BLaER1 treated with 17β-estradiol and CSF1 and Interleukin-3, amounts not matched to agents 10 nM and 100 nM (cell line): ENCODE measurements around the gene ACKR3.

ENCODE experiments used
- H3K27ac ChIP-seq, 11 experiments: shearing (Covaris generic); formaldehyde crosslinking; 2 replicates each; pipeline ENCODE4 v1.8.1; 2022
- H3K27me3 ChIP-seq, 11 experiments: shearing (Covaris generic); formaldehyde crosslinking; 2 replicates each; pipeline ENCODE4 v1.8.1; 2022
- H3K36me3 ChIP-seq, 11 experiments: shearing (Covaris generic); formaldehyde crosslinking; 2 replicates each; pipeline ENCODE4 v1.8.1; 2022
- H3K4me1 ChIP-seq, 10 experiments: shearing (Covaris generic); formaldehyde crosslinking; 2 replicates each; pipeline ENCODE4 v1.8.1; 2022
- H3K4me2 ChIP-seq, 11 experiments: shearing (Covaris generic); formaldehyde crosslinking; 2 replicates each; pipeline ENCODE4 v1.8.1; 2022
- H3K4me3 ChIP-seq, 10 experiments: shearing (Covaris generic); formaldehyde crosslinking; 2 replicates each; pipeline ENCODE4 v1.8.1; 2022
- H3K9ac ChIP-seq, 11 experiments: shearing (Covaris generic); formaldehyde crosslinking; 2 replicates each; pipeline ENCODE4 v1.8.1; 2022
- H3K9me3 ChIP-seq, 11 experiments: shearing (Covaris generic); formaldehyde crosslinking; replicated peaks in 1 of 11; 2 replicates each; pipeline ENCODE4 v1.8.1; 2022
- H4K20me1 ChIP-seq, 11 experiments: shearing (Covaris generic); formaldehyde crosslinking; 2 replicates each; pipeline ENCODE4 v1.8.1; 2022
- Cebpa-rat ChIP-seq, 11 experiments: shearing (Covaris generic); IDR thresholded peaks; 2 replicates each; pipeline ENCODE4 v1.8.1; 2022

ACKR3 gene

GRCh38 chr2:236551471-236552211 is 18.0 kb upstream of the ACKR3 start:
- H3K9ac ChIP-seq, result no peak overlapping the region
- peaks cover 32 to 88% (median 69%) of the 10 kb centered on the region in 10 experiments for H3K4me1 ChIP-seq
- H3K9me3 ChIP-seq, result peaks cover 6 to 30% (median 21%) of the 10 kb centered on the region in 11 experiments; a peak in 21 of 22 replicates
- no peaks in the 10 kb centered on the region for H3K27me3 ChIP-seq
- peak overlapping the region in 3 of 11 experiments; percentile 20 to 28 (median 27); a peak in 3 of 22 replicates for H3K27ac ChIP-seq
- no peak overlapping the region for H3K4me3 ChIP-seq
- H3K4me2 ChIP-seq, result peak overlapping the region in 10 of 11 experiments; percentile 14 to 55 (median 29); a peak in 12 of 22 replicates
- TF ChIP-seq Cebpa-rat (IDR thresholded peaks at IDR 0.05), result no peak
- H3K36me3 ChIP-seq, result no peaks in the 10 kb centered on the region
- no peaks in the 10 kb centered on the region for H4K20me1 ChIP-seq

- TF ChIP-seq Cebpa-rat (IDR thresholded peaks at IDR 0.05), result no peak
- H3K9ac ChIP-seq, result no peak overlapping the region
- H3K9me3 ChIP-seq, result peaks cover 6 to 30% (median 21%) of the 10 kb centered on the region in 11 experiments; a peak in 21 of 22 replicates
- H3K36me3 ChIP-seq, result no peaks in the 10 kb centered on the region
- no peaks in the 10 kb centered on the region for H3K27me3 ChIP-seq
- peaks cover 26 to 83% (median 64%) of the 10 kb centered on the region in 10 experiments; a peak in 19 of 20 replicates for H3K4me1 ChIP-seq
- H3K4me3 ChIP-seq, result no peak overlapping the region
- H3K4me2 ChIP-seq, result peak overlapping the region in 4 of 11 experiments; percentile 23 to 55 (median 48); a peak in 6 of 22 replicates
- no peak overlapping the region for H3K27ac ChIP-seq
- no peaks in the 10 kb centered on the region for H4K20me1 ChIP-seq
Measured at GRCh38 chr2:236552212-236552542, 17.4 kb upstream of the ACKR3 start.

- Histone ChIP-seq H3K4me2 (peak overlapping the region; percentile 26 to 68 (median 43); a peak in 21 of 22 replicates), H3K27ac (no peak overlapping the region), H3K9me3 (peaks cover 6 to 27% (median 18%) of the 10 kb centered on the region in 11 experiments; a peak in 21 of 22 replicates), H3K27me3 (no peaks in the 10 kb centered on the region), H3K9ac (no peak overlapping the region), H3K36me3 (no peaks in the 10 kb centered on the region), H3K4me3 (no peak overlapping the region), H4K20me1 (no peaks in the 10 kb centered on the region), H3K4me1 (peaks cover 25 to 77% (median 58%) of the 10 kb centered on the region in 10 experiments; a peak in 19 of 20 replicates)
- no peak for TF ChIP-seq Cebpa-rat (IDR thresholded peaks at IDR 0.05)
Measured at GRCh38 chr2:236552581-236553363, 16.9 kb upstream of the ACKR3 start.

GRCh38 chr2:236553522-236553921 is 16.1 kb upstream of the ACKR3 start:
- Histone ChIP-seq H3K4me3 (no peak overlapping the region), H3K9ac (no peak overlapping the region), H3K4me2 (peak overlapping the region in 10 of 11 experiments; percentile 26 to 68 (median 43); a peak in 18 of 22 replicates), H3K9me3 (peaks cover 3 to 21% (median 10%) of the 10 kb centered on the region in 11 experiments; a peak in 19 of 22 replicates), H3K36me3 (no peaks in the 10 kb centered on the region), H3K4me1 (peaks cover 25 to 69% (median 50%) of the 10 kb centered on the region in 10 experiments; a peak in 19 of 20 replicates), H3K27ac (no peak overlapping the region), H3K27me3 (no peaks in the 10 kb centered on the region), H4K20me1 (no peaks in the 10 kb centered on the region)
- no peak for TF ChIP-seq Cebpa-rat (IDR thresholded peaks at IDR 0.05)

GRCh38 chr2:236554629-236555282 is 14.9 kb upstream of the ACKR3 start:
- H3K36me3 ChIP-seq, result no peaks in the 10 kb centered on the region
- peaks cover 25 to 58% (median 46%) of the 10 kb centered on the region in 10 experiments; a peak in 19 of 20 replicates for H3K4me1 ChIP-seq
- H4K20me1 ChIP-seq, result no peaks in the 10 kb centered on the region
- H3K4me2 ChIP-seq, result peak overlapping the region in 9 of 11 experiments; percentile 6 to 65 (median 48); a peak in 16 of 22 replicates
- peaks cover 0 to 11% (median 4%) of the 10 kb centered on the region in 11 experiments; a peak in 9 of 22 replicates for H3K9me3 ChIP-seq
- no peaks in the 10 kb centered on the region for H3K27me3 ChIP-seq
- H3K9ac ChIP-seq, result no peak overlapping the region
- no peak for TF ChIP-seq Cebpa-rat (IDR thresholded peaks at IDR 0.05)
- no peak overlapping the region for H3K27ac ChIP-seq
- no peak overlapping the region for H3K4me3 ChIP-seq

GRCh38 chr2:236555481-236555880 is 14.1 kb upstream of the ACKR3 start:
- H3K4me2 ChIP-seq, result peak overlapping the region in 10 of 11 experiments; percentile 5 to 65 (median 48); a peak in 17 of 22 replicates
- no peak overlapping the region for H3K4me3 ChIP-seq
- peaks cover 0 to 11% (median 4%) of the 10 kb centered on the region in 11 experiments; a peak in 9 of 22 replicates for H3K9me3 ChIP-seq
- H3K27ac ChIP-seq, result 0 out of 22 replicates have a peak overlapping the region, but pooled peaks of 1 of the 11 experiments have one; percentile 7
- H3K9ac ChIP-seq, result no peak overlapping the region
- no peaks in the 10 kb centered on the region for H4K20me1 ChIP-seq
- H3K36me3 ChIP-seq, result no peaks in the 10 kb centered on the region
- TF ChIP-seq Cebpa-rat (IDR thresholded peaks at IDR 0.05), result no peak
- H3K4me1 ChIP-seq, result peaks cover 25 to 57% (median 45%) of the 10 kb centered on the region in 10 experiments; a peak in 19 of 20 replicates
- no peaks in the 10 kb centered on the region for H3K27me3 ChIP-seq

- no peak overlapping the region for H3K4me2 ChIP-seq
- no peaks in the 10 kb centered on the region for H3K36me3 ChIP-seq
Measured at GRCh38 chr2:236557306-236558030, 12.2 kb upstream of the ACKR3 start.

GRCh38 chr2:236558036-236558435 is 11.6 kb upstream of the ACKR3 start:
- no peaks in the 10 kb centered on the region for H3K36me3 ChIP-seq
- no peak overlapping the region for H3K4me2 ChIP-seq
- H3K27me3 ChIP-seq, result no peaks in the 10 kb centered on the region
- no peaks in the 10 kb centered on the region for H4K20me1 ChIP-seq
- no peak overlapping the region for H3K27ac ChIP-seq
- peaks cover 0 to 24% (median 14%) of the 10 kb centered on the region in 11 experiments; a peak in 14 of 22 replicates for H3K9me3 ChIP-seq
- no peak overlapping the region for H3K9ac ChIP-seq
- no peak for TF ChIP-seq Cebpa-rat (IDR thresholded peaks at IDR 0.05)
- H3K4me1 ChIP-seq, result peaks cover 7 to 48% (median 40%) of the 10 kb centered on the region in 10 experiments; a peak in 18 of 20 replicates
- H3K4me3 ChIP-seq, result no peak overlapping the region

More at GRCh38 chr2:236557306-236558030, 12.2 kb upstream of the ACKR3 start:
- peaks cover 0 to 23% (median 14%) of the 10 kb centered on the region in 11 experiments; a peak in 14 of 22 replicates for H3K9me3 ChIP-seq
- H3K9ac ChIP-seq, result no peak overlapping the region
- H3K27me3 ChIP-seq, result no peaks in the 10 kb centered on the region
- peaks cover 10 to 45% (median 37%) of the 10 kb centered on the region in 10 experiments; a peak in 18 of 20 replicates for H3K4me1 ChIP-seq
- H3K27ac ChIP-seq, result no peak overlapping the region
- no peaks in the 10 kb centered on the region for H4K20me1 ChIP-seq
- TF ChIP-seq Cebpa-rat (IDR thresholded peaks at IDR 0.05), result no peak
- no peak overlapping the region for H3K4me3 ChIP-seq
